ENCODE data around the gene VPS13D. TPM values are rescaled to one million over a fixed set of nuclear protein-coding genes. Genes with fewer than 3 reads are reported as not detected.
A peak's percentile ranks its signal among the peaks of the same experiment; 100 is the strongest.
"Not testable (repeated sequence)": the region's sequence is repeated elsewhere in the genome, so short reads cannot be mapped to it uniquely, and the experiment has no call there.

The VPS13D gene
- total RNA-seq, 1 donor from 2014 or later = 31.1 TPM

DNA sequence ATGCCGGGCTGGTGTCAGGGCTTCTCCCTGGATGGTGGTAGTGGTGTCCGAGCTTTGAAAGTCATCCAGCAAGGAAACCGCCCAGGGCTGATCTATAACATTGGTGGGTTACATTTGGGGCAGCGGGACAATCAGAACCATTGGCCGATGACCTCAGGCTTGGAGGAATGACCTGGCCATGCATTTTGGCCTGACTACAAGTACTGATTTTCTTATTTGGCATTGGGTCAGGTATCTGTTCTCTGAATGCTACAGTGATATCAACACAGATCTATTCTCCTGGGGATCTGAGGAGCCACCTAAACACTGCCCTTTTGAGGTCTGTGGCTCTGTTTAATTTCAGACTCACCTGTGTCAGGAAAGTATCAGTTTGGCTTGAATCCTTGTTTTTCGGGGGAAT is 128.7 kb downstream of the VPS13D start:
- ATAC-seq (peak; percentile 78), DNase-seq (ENCODE audit: low spot score) (no peak)

DNA sequence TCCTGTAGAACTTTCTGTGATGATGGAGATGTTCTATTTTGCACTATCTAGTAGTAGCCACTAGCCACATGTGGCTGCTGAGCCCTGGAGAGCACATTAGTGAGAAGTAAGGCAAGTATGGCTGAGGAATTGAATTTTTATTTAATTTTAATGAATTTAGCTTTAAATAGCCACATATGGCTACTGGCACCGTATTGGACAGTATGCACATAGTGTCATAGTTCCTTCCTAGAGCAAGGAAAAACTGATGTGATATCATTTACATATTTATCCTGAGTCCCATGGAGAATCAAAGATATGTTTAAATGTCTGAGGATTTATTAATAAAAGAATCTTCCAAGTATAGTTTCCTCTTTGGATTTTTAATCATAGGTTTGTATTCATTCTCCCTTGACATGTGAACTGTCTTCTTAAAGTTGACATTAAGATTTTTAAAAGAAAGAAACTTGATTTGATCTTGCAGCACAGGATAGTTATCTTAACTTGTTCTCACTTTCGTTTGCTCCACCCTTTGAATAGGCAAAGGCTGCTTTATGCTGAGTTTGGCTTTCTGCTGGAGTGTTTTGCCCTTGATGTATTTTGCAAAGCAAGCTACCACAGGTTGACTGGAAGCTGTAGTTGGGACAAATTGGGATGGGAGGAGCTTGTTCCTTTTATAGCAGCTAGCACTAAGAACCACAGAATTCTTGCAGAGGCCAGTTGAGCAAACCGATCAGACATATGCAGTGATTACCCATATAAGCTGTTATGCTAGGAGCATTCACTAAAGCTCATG is 129.7 kb downstream of the VPS13D start:
- ATAC-seq = no peak
- no peak for DNase-seq (ENCODE audit: low spot score)

DNA sequence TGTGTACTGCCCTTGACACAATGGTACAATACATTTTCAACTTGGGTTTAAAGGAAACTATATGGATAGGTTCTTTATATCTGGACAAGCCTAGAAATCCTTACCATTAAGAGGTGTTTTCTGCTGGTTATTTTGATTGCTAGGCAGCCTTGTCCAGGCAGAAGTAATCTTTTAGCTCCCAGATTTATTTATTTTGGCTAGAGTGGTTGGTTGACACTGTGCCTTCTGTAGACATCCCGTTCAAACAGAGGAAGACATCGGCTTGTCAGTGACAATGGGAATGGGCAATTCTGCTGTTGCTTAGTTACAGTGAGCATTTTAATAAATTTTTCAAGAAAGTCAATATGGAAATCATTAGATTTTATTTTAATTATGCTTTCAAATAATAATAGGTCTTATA is 138.8 kb downstream of the VPS13D start:
- ATAC-seq = peak; percentile 97
- DNase-seq (ENCODE audit: low spot score) = no peak

DNA sequence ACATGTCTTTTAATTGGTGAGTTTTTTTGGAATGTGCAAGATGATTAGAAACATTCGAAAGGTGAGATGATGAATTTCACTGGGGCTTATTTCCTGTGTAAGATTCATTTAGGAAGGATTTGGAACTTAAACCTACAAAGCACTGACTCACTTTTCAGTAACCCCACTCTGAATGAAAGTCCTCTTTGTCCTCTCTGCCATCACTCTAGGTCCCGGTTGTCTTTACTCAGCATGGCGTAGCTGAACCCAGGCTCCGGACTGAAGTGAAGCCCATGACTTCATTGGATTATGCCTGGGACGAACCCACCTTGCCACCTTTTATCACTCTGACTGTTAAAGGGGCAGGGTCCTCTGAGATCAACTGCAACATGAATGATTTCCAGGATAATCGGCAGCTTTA is 139.4 kb downstream of the VPS13D start:
- no peak for ATAC-seq
- DNase-seq (ENCODE audit: low spot score) = no peak

DNA sequence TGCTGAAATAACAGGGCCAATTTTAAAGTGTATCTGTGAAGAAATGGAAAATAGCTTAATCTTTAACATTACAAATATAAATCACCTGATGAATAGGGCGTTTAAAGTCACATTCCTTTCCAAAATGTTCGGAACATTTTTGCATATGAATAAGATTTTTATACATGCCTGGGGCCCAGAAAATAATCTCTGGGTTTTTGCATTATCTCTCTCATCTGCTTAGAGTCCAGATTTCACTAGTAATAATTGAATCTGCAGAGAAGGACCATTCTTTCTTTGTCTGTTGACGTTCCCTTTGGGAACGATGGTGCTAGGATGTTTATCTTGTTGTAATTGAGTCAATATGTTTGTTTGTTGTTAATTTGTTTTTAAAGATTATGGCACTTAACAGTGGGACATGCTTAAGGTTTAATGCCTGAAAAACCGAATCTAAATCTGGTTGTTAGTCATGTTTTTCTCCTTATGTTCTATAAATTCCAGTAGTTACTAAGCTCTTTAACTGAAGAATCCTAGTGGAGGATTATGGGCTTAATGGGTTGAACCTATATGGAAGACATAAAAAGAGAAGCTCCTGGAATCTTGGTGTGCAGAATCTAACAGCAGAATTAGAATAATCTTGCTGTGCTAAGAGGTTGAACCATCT is 140.6 kb downstream of the VPS13D start:
- DNase-seq (ENCODE audit: low spot score) = no peak
- ATAC-seq = no peak

DNA sequence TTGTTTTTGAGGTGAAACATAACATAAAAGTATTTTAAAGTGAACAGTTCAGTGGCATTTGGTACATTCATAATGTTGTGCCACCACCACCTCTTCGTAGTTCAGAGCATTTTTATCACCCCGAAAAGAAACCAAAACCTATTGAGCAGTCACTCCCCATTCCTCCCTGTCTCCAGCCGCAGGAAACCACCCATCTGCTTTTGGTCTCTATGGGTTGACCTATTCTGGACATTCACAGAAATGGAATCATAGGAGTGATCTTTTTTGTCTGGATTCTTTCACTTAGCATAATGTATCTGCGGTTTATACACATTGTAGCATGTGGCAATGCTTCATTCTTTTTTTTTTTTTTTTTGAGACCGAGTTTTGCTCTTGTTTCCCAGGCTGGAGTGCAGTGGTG is 141.2 kb downstream of the VPS13D start:
- DNase-seq (ENCODE audit: low spot score) = no peak

DNA sequence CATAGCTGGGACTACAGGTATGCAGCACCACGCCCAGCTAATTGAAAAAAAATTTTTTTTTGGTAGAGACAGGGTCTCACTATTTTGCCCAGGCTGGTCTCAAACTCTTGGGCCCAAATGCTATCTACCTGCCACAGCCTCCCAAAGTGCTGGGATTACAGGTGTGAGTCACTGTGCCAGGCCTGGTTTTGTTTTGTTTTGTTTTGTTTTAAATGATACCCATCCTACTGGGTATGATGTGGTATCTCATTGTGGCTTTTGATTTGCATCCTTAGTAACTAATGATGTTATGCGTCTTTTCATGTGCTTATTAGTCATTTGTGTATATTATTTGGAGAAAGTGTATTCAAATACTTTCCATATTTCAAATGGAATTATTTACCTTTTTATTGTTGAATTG is 142.3 kb downstream of the VPS13D start:
- ATAC-seq = no peak
- DNase-seq (ENCODE audit: low spot score) = no peak

More for the DNA sequence above, 141.2 kb downstream of the VPS13D start:
- no peak for ATAC-seq

DNA sequence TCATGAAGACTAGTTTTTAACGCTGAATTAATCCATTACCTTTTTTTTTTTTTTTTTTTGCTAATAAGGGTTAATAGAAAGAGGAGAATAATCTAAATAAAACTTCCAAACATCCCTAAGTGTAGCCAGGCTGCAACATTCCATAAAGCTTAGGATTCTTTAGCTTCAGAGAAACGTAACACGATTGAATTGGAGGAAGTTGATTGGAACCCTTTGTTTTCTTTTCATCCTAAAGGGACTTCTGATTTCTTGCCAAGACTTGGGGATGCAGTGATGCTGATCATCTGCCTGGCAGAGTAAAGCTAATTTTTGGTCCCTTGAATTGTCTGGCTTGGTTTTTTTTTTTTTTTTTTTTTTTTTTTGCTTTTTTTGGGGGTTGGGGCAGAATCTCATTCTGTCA is 142.9 kb downstream of the VPS13D start:
- ATAC-seq (no peak), DNase-seq (ENCODE audit: low spot score) (no peak)

DNA sequence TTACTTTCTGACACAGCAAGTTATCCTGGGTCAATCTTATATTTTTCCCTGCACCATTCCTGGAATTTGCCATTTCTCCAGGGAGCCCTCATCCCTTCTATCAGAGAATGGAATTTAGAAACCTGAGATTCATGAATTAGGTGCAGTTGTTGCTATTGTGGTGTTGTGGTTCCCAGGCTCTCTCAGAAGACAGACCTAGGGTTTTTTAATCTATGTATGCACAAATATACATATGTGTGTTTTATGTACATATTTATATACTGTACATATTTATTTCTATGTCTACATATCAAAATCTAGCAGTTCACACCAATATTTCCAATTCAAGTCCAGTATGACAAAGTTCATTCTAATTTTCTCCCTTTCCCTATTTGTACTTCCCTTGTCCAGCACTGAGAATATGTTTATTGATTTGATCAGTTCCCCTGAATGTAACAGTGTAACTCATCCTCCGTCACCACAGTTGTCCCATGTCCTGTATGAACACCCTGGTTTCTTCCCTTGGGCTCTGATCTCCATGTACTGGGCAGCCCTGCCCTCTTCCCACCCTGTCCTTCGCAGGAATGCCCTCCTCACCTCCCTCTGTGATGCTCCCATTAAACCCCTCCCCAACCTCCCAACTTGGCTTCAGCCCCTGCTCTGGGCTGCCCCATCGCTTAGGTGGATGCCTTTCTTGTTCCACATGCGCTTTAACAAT is 145.5 kb downstream of the VPS13D start:
- ATAC-seq (no peak), DNase-seq (ENCODE audit: low spot score) (no peak)

DNA sequence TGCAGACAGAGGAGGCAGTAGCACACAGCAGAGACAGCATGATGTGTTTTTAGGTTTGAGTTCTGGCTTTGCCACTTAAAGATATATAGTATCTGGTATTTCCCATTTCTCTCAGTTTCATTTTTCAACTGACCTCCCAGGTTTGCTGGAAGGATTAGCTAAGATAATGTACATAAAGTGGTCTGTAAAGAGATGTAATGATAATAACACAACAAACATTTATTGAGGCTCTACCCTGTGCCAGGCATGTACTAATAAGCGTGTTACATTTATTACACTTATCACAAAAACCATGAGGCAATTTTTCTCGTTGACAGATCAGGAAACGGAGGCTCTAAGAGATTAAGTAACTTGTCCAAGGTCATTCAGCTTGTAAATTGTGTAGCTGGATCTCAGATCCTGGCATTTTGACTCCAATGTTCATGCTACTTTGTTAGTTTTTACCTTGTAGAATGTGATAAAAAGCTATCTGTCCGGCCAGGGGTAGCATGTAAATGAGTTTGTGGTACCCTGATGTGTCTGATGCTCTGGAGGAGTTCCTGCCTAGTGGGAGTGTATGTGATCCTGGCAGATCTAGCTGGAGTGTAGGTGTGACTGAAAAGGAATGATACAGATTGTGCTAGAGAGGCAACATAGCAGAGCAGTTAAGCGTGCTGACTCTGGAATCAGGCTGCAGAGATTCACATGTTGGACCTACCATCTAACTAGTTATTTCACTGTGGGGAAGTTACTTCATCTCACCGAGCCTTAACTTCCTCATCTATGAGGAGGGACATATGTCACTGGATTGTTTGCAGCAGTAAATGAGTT is 146.6 kb downstream of the VPS13D start:
- peak; percentile 12 for ATAC-seq
- DNase-seq (ENCODE audit: low spot score) = no peak

DNA sequence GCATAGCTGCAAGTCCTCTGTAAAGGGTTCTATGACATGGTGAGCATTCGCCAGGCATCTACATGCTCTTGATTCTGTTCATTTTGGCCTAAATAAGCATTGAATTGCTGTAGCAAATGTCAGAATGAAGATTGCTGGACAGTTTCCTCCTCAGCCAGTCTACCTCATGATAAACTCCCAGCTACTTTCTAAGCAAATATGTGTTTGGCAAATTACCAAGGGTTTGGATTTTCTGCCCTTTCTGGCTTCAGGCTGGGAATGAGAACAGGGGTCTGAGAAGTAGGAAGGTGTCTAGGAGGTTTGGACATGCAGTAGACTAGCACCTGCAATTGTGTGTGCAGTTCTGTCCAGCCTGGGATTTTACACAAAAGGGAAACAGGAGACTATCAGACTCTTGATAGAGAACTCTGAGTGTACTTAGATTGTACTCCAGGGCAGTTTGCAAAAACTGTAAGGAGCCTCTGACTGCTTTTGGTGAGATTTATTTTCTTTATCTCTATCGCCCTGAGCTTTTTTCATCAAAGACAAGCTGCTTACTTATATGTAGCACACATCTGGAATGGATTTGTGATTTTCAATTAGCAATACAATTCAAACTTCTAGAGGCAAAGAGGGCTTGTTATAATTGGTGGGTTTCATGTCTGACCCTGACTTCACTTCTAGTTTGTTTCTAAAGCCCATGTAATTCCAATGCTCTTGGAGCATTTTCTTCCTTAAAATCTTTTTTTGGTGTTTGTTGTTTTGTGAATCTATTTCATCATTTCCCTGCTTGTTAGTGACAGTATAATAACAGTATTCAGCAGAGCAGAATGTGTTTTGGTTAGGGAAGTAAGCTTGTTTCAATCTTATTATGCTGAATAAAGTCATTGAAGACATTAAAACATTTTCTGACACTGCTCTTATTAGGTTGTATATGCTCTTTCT is 150.8 kb downstream of the VPS13D start:
- DNase-seq (ENCODE audit: low spot score) (no peak), ATAC-seq (peak; percentile 67)

DNA sequence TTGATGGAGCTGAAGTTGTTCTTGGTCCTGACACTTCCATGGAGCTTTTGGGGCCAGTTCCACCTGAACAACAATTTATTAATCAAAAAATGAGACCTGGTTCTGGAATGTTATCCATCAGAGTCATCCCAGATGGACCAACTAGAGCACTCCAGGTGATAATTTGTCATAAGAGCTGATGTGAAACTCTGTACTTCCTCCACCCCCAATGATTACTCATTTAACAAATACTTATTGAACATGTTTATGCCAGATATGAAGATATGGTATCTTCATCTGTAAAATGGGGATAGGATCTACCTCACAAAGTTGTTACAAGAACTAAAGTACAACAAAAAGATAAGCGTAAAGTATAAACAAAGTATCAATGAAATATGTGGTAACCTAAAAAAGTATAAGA is 153.2 kb downstream of the VPS13D start:
- no peak for ATAC-seq
- DNase-seq (ENCODE audit: low spot score) = no peak

DNA sequence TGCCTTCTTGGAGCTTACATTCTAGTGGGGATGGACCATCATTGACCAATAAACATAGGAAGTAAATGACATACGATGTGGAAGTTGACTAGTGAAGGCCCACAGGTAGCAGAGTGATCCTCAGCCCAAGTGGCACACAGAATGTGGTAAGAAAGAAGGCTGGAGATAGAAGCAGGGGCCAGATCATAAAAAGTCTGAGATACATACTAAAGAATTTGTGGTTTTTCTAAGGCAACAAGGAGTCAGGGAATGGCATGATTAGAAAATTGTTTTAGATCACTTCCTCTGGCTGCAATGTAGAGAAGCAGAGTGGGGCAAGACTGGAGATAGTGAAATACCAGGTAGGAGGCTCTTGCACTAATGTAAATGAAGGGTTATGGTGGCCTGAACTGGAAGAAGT is 154.0 kb downstream of the VPS13D start:
- no peak for DNase-seq (ENCODE audit: low spot score)

DNA sequence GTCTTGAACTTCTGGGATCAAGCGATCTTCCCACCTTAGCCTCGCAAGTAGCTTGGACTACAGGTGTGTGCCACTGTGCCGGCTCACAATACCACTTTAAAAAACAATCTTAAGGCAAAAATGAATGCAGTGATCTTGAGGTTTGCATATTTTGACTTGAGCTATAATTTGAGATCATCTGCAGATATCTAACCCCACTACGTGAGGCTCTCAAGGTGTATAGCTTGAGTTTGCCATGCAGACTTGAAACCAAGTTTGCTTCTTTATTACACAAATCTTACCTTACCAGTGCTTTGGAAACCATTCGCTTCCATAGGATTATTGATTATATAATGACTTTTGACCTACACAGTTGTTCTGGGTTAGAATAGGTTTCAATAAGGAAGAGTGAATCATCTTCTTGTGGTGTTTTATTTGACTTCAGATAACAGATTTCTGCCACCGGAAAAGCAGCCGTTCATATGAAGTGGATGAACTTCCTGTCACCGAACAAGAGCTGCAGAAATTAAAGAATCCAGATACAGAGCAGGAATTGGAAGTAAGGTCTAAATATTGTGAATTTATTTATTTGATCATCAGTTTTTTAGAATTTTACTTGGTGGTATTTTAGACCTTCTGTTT is 155.1 kb downstream of the VPS13D start:
- ATAC-seq = no peak
- DNase-seq (ENCODE audit: low spot score) = no peak

More for the DNA sequence above, 154.0 kb downstream of the VPS13D start:
- ATAC-seq = no peak

DNA sequence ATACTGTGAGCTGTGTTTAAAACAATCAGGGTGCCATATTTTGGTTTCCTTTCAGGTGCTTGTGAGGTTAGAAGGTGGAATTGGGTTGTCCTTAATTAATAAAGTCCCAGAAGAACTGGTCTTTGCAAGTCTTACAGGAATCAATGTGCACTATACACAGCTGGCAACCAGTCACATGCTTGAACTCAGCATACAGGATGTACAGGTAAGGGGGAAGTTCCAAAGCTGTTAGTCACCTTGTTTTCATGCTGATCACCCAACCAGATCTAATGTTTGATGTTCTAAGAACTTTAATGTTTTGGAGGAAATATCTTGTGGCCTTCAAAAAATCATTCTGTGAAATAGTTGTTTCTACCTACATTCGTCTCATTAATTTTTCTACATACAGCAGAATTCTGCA is 156.3 kb downstream of the VPS13D start:
- no peak for DNase-seq (ENCODE audit: low spot score)
- ATAC-seq = no peak

DNA sequence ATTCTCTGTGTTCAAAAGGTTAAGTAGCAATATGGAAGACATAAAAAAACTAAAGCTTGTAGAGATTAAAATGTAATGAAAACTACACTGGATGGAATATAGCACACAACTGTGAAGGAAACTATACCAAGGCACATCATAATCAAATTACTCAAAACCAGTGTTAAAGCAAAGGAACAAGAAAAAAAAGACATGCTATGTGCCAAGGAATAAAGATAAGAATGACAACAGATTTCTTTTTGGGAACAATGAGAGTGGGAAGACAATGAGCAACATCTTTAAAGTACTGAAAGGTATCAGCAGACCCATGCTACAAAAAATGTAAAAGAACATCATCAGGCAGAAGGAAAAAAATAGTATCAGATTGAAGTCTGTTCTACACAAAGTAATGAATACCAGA is 157.8 kb downstream of the VPS13D start:
- no peak for ATAC-seq
- no peak for DNase-seq (ENCODE audit: low spot score)

DNA sequence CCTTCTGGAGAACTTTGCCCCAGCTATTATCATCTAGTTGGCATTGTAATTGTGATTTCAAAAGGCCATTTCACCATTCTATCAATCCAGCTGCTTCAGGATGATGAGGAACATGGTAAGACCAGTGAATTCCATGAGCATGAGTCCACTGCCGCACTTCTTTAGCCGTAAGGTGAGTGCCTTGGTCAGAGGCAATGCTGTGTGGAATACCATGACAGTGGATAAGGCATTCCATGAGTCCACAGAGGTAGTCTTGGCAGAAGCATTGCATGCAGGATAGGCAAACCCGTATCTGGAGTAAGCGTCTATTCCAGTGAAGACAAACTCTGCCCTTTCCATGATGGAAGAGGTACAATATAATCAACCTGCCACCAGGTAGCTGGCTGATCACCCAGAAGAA is 160.5 kb downstream of the VPS13D start:
- not testable (repeated sequence) for ATAC-seq; DNase-seq (ENCODE audit: low spot score)

DNA sequence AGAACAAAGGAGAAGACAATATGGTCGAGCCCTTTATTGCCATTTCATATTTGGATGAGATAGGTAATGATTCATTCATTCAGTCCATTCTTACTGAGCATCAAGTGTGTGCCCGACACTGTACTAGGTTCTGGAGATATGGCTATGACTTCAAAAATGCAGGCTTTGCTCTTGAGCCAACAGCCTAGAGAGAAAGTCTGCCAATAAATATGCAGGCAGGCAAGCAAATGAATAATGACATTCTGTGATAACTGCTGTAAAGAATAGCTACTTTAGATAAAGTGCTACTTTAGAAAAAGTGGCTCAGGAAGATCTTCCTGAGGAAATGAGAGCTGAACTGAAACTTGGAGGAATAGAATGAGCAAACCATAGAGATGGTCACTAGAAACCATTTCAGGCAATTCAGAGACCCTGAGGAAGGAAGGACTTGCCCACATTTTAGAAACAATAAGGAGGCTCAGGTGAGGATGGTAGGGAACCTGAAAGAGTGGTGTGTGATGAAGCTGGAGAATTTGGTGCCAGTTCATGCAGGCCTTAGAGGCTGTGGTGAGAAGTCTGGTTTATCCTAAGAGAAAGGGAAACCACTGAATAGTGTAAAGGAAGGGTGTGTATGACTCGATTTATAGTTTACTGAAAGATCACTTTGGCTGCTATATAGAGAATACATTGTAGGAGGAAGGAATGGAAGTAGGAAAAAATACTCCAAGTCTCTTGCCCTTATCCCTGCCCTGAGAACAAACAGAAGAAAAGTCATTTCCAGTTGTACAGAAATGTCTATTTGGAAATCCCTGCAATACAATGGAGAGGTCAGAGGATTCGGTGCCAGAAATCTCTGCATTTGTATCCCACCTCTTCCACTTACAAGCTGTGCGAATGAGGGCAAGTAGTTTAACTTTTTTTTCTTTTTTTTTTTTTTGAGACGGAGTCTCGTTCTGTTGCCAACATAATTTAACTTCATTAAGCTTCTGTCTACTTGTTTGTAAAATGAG is 167.9 kb downstream of the VPS13D start:
- DNase-seq (ENCODE audit: low spot score) = no peak
- no peak for ATAC-seq

Measured in left lobe of liver (tissue), 2 donors.